GM20431 (cell line): ENCODE measurements around the gene RBM14.
"Not testable (repeated sequence)": the region's sequence is repeated elsewhere in the genome, so short reads cannot be mapped to it uniquely, and the experiment has no call there.

Source experiments
- in situ Hi-C: fragments of 300-500 bp; cut with MseI, MboI; formaldehyde crosslinking; loops from one replicate; pipeline ENCODE4 v1.15.0; 2020; ENCODE audit warnings: low sequenced_read_pairs; ENCODE audit not compliant: unreplicated experiment

The RBM14 gene

GRCh38 chr11:66616379-66617154 lies at the start of gene RBM14:
TSS of gene RBM14 (plus strand) at chr11:66616630. CDS start at chr11:66616721, 91 bp downstream.
- in situ Hi-C loops, result no loop called here

- in situ Hi-C loops, result loop anchor here (25.0 kb wide), 1 partner anchor 270 kb away; the partner anchor contains the start of gene RCE1
Observed at GRCh38 chr11:66567787-66568123, 48.7 kb upstream of the RBM14 start.

- in situ Hi-C loops, result loop anchor here (25.0 kb wide), 1 partner anchor 269 kb away; the partner anchor contains the start of gene RCE1
Observed at GRCh38 chr11:66568124-66568916, 48.1 kb upstream of the RBM14 start, which contains the start of gene CTSF. TSS of gene CTSF (minus strand) at chr11:66568606. CDS start at chr11:66568486, 120 bp downstream.

- in situ Hi-C loops, result loop anchor here (25.0 kb wide), 1 partner anchor 268 kb away; the partner anchor contains the start of gene RCE1
Observed at GRCh38 chr11:66569076-66569475, 47.4 kb upstream of the RBM14 start.

GRCh38 chr11:66570079-66570849 lies 46.2 kb upstream of the RBM14 start:
- in situ Hi-C loops, result loop anchor here (10.0 to 25.0 kb wide), 2 partner anchors 105 to 267 kb away; partner anchors contain the start of genes RBM4B and RCE1

- in situ Hi-C loops, result loop anchor here (10.0 to 25.0 kb wide), 2 partner anchors 104 to 266 kb away; partner anchors contain the start of genes RBM4B and RCE1
Observed at GRCh38 chr11:66570850-66571180, 45.6 kb upstream of the RBM14 start.

- in situ Hi-C loops, result loop anchor here (10.0 kb wide), 1 partner anchor 96 kb away; the partner anchor contains the start of gene RBM4B
Observed at GRCh38 chr11:66579017-66579606, 37.3 kb upstream of the RBM14 start.

- in situ Hi-C loops, result no loop called here
Observed at GRCh38 chr11:66580803-66581202, 35.6 kb upstream of the RBM14 start.

GRCh38 chr11:66581261-66581660 lies 35.2 kb upstream of the RBM14 start:
- in situ Hi-C loops, result no loop called here

- in situ Hi-C loops, result not testable (repeated sequence)
Observed at GRCh38 chr11:66582565-66583147, 33.8 kb upstream of the RBM14 start.

- in situ Hi-C loops, result not testable (repeated sequence)
Observed at GRCh38 chr11:66585447-66585846, 31.0 kb upstream of the RBM14 start.

- in situ Hi-C loops, result no loop called here
Observed at GRCh38 chr11:66586136-66586535, 30.3 kb upstream of the RBM14 start.

- in situ Hi-C loops, result not testable (repeated sequence)
Observed at GRCh38 chr11:66589315-66589714, 27.1 kb upstream of the RBM14 start.

GRCh38 chr11:66589996-66590675 lies 26.3 kb upstream of the RBM14 start:
- in situ Hi-C loops, result no loop called here

- in situ Hi-C loops, result no loop called here
Observed at GRCh38 chr11:66591175-66591574, 25.3 kb upstream of the RBM14 start.

GRCh38 chr11:66592457-66593302 lies 23.8 kb upstream of the RBM14 start, which contains the start of the genes CCDC87 and CCS:
TSS of gene CCDC87 (minus strand) at chr11:66593063. CDS start at chr11:66593015, 48 bp downstream.
TSS of gene CCS (plus strand) at chr11:66593185. CDS start at chr11:66593262, 77 bp downstream.
- in situ Hi-C loops, result no loop called here

- in situ Hi-C loops, result no loop called here
Observed at GRCh38 chr11:66593303-66593635, 23.2 kb upstream of the RBM14 start.

GRCh38 chr11:66593650-66594049 lies 22.8 kb upstream of the RBM14 start:
- in situ Hi-C loops, result no loop called here
